Adipose tissue (tissue), 3 donors: Measurements from ENCODE around the gene TBC1D10B. TPM values are rescaled to one million over a fixed set of nuclear protein-coding genes. Genes with fewer than 3 reads are reported as not detected.

Experiments
- polyA plus RNA-seq, 3 donors: library from polyadenylated mRNA; stranded (reverse); fragments of 200-250 nt; gene quantifications; one replicate each; pipeline ENCODE4 v1.2.3, GENCODE V29; 2013
- donor health status: healthy with polysubstance abuse.
- donor health status: Bipolar disorder and iron deficiency.
- donor health status: healthy.

Gene TBC1D10B
- polyA plus RNA-seq, 3 donors = 12.4 to 28.2 (median 27.6) TPM

Other genes starting within 250 kb of the TBC1D10B start
- 100 to 1,000 TPM in 2 of 3 donors, 10 to 100 TPM in 1; 25.2 to 143 (median 108) TPM for gene MAPK3, start 247.3 kb downstream of the TBC1D10B start, polyA plus RNA-seq
- 10 to 100 TPM; 14.9 to 73.1 (median 72.4) TPM for gene CORO1A, start 186.9 kb downstream of the TBC1D10B start, polyA plus RNA-seq
- 100 to 1,000 TPM in 2 of 3 donors, 10 to 100 TPM in 1; 77.5 to 143 (median 136) TPM for gene BOLA2B, start 176.8 kb downstream of the TBC1D10B start, polyA plus RNA-seq
- 10 to 100 TPM; 33.5 to 60.0 (median 44.0) TPM for gene SLX1A, start 176.6 kb downstream of the TBC1D10B start, polyA plus RNA-seq
- gene SULT1A3, start 171.2 kb downstream of the TBC1D10B start, polyA plus RNA-seq = 10 to 100 TPM in 1 of 3 donors, 1 to 10 TPM in 2; 4.9 to 20.1 (median 5.0) TPM
- gene NPIPB13, start 122.0 kb downstream of the TBC1D10B start, polyA plus RNA-seq = 1 to 10 TPM; 2.7 to 5.5 (median 3.0) TPM
- 10 to 100 TPM; 27.0 to 41.5 (median 37.5) TPM for gene CD2BP2, start 15.2 kb downstream of the TBC1D10B start, polyA plus RNA-seq
- 1 to 10 TPM in 1 of 3 donors, under 1 TPM in 1, not detected in 1; 0.98 to 1.3 TPM for gene MYL11, start 4.3 kb upstream of the TBC1D10B start, polyA plus RNA-seq
- gene SEPTIN1, start 12.1 kb upstream of the TBC1D10B start, polyA plus RNA-seq = 1 to 10 TPM; 1.8 to 3.9 (median 3.6) TPM
- gene ZNF48, start 24.9 kb upstream of the TBC1D10B start, polyA plus RNA-seq = 1 to 10 TPM; 2.4 to 3.9 (median 3.2) TPM
- 1 to 10 TPM; 4.2 to 6.4 (median 4.9) TPM for gene ZNF771, start 37.1 kb upstream of the TBC1D10B start, polyA plus RNA-seq
- gene DCTPP1, start 59.5 kb upstream of the TBC1D10B start, polyA plus RNA-seq = 10 to 100 TPM; 27.5 to 29.8 (median 29.2) TPM
- gene SEPHS2, start 75.4 kb upstream of the TBC1D10B start, polyA plus RNA-seq = 10 to 100 TPM; 25.0 to 45.0 (median 38.6) TPM
- 1 to 10 TPM; 1.2 to 5.3 (median 4.3) TPM for gene ITGAL, start 102.2 kb upstream of the TBC1D10B start, polyA plus RNA-seq
- gene ZNF768, start 156.1 kb upstream of the TBC1D10B start, polyA plus RNA-seq = 10 to 100 TPM; 17.8 to 33.9 (median 22.3) TPM
- 1 to 10 TPM; 3.8 to 6.1 (median 5.3) TPM for gene ZNF747, start 164.4 kb upstream of the TBC1D10B start, polyA plus RNA-seq
- 1 to 10 TPM; 3.0 to 4.8 (median 3.8) TPM for gene ZNF764, start 187.9 kb upstream of the TBC1D10B start, polyA plus RNA-seq
- 10 to 100 TPM in 1 of 3 donors, 1 to 10 TPM in 2; 8.7 to 21.9 (median 9.7) TPM for gene ZNF688, start 201.2 kb upstream of the TBC1D10B start, polyA plus RNA-seq
- 1 to 10 TPM; 3.8 to 5.7 (median 4.4) TPM for gene ZNF785, start 215.2 kb upstream of the TBC1D10B start, polyA plus RNA-seq
- gene ZNF689, start 239.9 kb upstream of the TBC1D10B start, polyA plus RNA-seq = 1 to 10 TPM; 3.7 to 4.2 (median 4.2) TPM